ENCODE data around the gene UTS2. TPM values are rescaled to one million over a fixed set of nuclear protein-coding genes. Genes with fewer than 3 reads are reported as not detected.

The UTS2 gene
- total and polyA plus RNA-seq, 2 of the 4 experiments (the other 2 are of a cell fraction): not detected

GRCh38 chr1:7839526-7839925 lies 13.3 kb downstream of the UTS2 start:
- ATAC-seq (ENCODE audit: low read depth): no peak
- Histone ChIP-seq H3K4me2 (ENCODE audit: low read depth, low read length) (no peak overlapping the region), H2AFZ (replicated peaks; ENCODE audit: low read length, poor library complexity) (no peak overlapping the region), H4K91ac (ENCODE audit: insufficient read depth, low read depth, low read length) (no peak overlapping the region), H3K79me1 (ENCODE audit: low read depth in 1 of 2, low read length in 2 of 2) (no peaks in the 10 kb centered on the region), H3K4me3 (ENCODE audit: insufficient read depth, low read depth, low read length) (no peak overlapping the region), H3K4ac (ENCODE audit: low read depth, low read length) (no peak overlapping the region), H4K8ac (ENCODE audit: low read depth in 2 of 2, low read length in 2 of 2) (no peak overlapping the region), H3K4me1 (ENCODE audit: control insufficient read depth, insufficient read depth, low read length) (no peaks in the 10 kb centered on the region), H2BK120ac (ENCODE audit: low read depth, low read length) (no peak overlapping the region), H4K5ac (ENCODE audit: low read depth, low read length) (no peak overlapping the region), H3K14ac (replicated peaks; ENCODE audit: low read depth, low read length) (no peak overlapping the region), H2AK9ac (replicated peaks; ENCODE audit: low read depth, low read length, poor library complexity) (no peak overlapping the region), H3K27ac (ENCODE audit: insufficient read depth, low read length) (no peak overlapping the region), H3K27me3 (ENCODE audit: control insufficient read depth, insufficient read depth, low read length) (no peaks in the 10 kb centered on the region), H2BK15ac (ENCODE audit: low read depth, low read length) (no peak overlapping the region), H3K9ac (ENCODE audit: low read depth, low read length) (no peak overlapping the region), H2AK5ac (ENCODE audit: low read depth, low read length) (no peak overlapping the region), H3K23ac (ENCODE audit: low read depth, low read length) (no peak overlapping the region), H3K36me3 (ENCODE audit: control insufficient read depth, insufficient read depth, low read length) (peaks cover 15% of the 10 kb centered on the region), H3K9me3 (ENCODE audit: control insufficient read depth, insufficient read depth, low read length) (peaks cover 5% of the 10 kb centered on the region), H4K20me1 (ENCODE audit: insufficient read depth, low read length) (no peaks in the 10 kb centered on the region), H3K9me1 (ENCODE audit: insufficient read depth, low read length) (no peaks in the 10 kb centered on the region), H2BK20ac (ENCODE audit: low read depth, low read length) (no peak overlapping the region), H2BK5ac (ENCODE audit: low read depth, low read length, poor library complexity, severe bottlenecking) (no peak overlapping the region), H3K18ac (ENCODE audit: low read depth, low read length) (no peak overlapping the region), H3K56ac (ENCODE audit: extremely low read depth, insufficient read depth, low read length) (no peak overlapping the region)
- POLR2A ChIA-PET (ENCODE audit: unreplicated experiment): no interaction called here
- no CpG with 5 or more reads among the region's 3 CpGs for WGBS, 2 experiments (ENCODE audit: extremely low coverage in 2 of 2, insufficient read length in 1 of 2)
- BruUV-seq (replicated peaks): no TSS peak
- in situ Hi-C loops (cut with MboI; ENCODE audit: low sequenced_read_pairs) (no loop called here), dilution Hi-C loops (cut with HindIII; ENCODE audit: low sequenced_read_pairs, unreplicated experiment) (no loop called here), intact Hi-C loops (cut with micrococcal nuclease) (no loop called here)
- no peak for TF ChIP-seq SMC3 (IDR thresholded peaks at IDR 0.05; ENCODE audit: low read depth, low read length)
- TF ChIP-seq ELK1 (IDR thresholded peaks at IDR 0.05; ENCODE audit: borderline replicate concordance, low read depth, low read length): no peak
- TF ChIP-seq MAZ (IDR thresholded peaks at IDR 0.05; ENCODE audit: borderline replicate concordance, low read depth, low read length): no peak
- no peak for TF ChIP-seq BHLHE40 (IDR thresholded peaks at IDR 0.05; ENCODE audit: low read depth, low read length)
- no peak for TF ChIP-seq MAFK (IDR thresholded peaks at IDR 0.05; ENCODE audit: low read depth, low read length)
- no peak for TF ChIP-seq NFE2L2 (IDR thresholded peaks at IDR 0.05; ENCODE audit: low read depth, low read length)
- TF ChIP-seq FOS (IDR thresholded peaks at IDR 0.05; ENCODE audit: low read depth, low read length): no peak
- TF ChIP-seq CEBPB (IDR thresholded peaks at IDR 0.05; ENCODE audit: low read depth, low read length): no peak
- no peak for TF ChIP-seq CTCF (conservative IDR thresholded peaks at IDR 0.05; ENCODE audit: low read depth, low read length)
- TF ChIP-seq RFX5 (IDR thresholded peaks at IDR 0.05; ENCODE audit: low read depth, low read length): no peak
- no peak for TF ChIP-seq USF2 (IDR thresholded peaks at IDR 0.05; ENCODE audit: low read depth, low read length)
- no peak for TF ChIP-seq RAD21 (IDR thresholded peaks at IDR 0.05; ENCODE audit: low read length)
- no peak for TF ChIP-seq POLR2A (IDR thresholded peaks at IDR 0.05; ENCODE audit: low read depth, low read length)
- TF ChIP-seq RCOR1 (IDR thresholded peaks at IDR 0.05; ENCODE audit: insufficient replicate concordance, low read length): no peak
- TF ChIP-seq CHD1 (IDR thresholded peaks at IDR 0.05; ENCODE audit: low read depth, low read length): no peak
- TF ChIP-seq MXI1 (IDR thresholded peaks at IDR 0.05; ENCODE audit: borderline replicate concordance, low read depth, low read length): no peak
- DNase-seq: no peak
- CTCF ChIA-PET: no interaction called here
